Measurements from ENCODE around the gene DCLK2. TPM values are rescaled to one million over a fixed set of nuclear protein-coding genes. Genes with fewer than 3 reads are reported as not detected.

The DCLK2 gene
- total RNA-seq, 3 donors from 2014 or later (not counting 1 experiment from before 2014, with no cell fraction given), result 0.31 TPM; not detected in 2

- Histone ChIP-seq H3K9me3 (ENCODE audit: control insufficient read depth, insufficient read depth, low read length) (no peaks in the 10 kb centered on the region), H3K36me3 (ENCODE audit: control insufficient read depth, insufficient read depth, low read length) (no peaks in the 10 kb centered on the region), H3K27ac (ENCODE audit: low read length) (no peak overlapping the region), H3K4me3 (ENCODE audit: low read length) (no peak overlapping the region), H3K27me3 (ENCODE audit: control insufficient read depth, insufficient read depth, low read length) (no peaks in the 10 kb centered on the region), H3K4me1 (ENCODE audit: control insufficient read depth, insufficient read depth, low read length) (no peaks in the 10 kb centered on the region)
- intact Hi-C loops (cut with micrococcal nuclease), result no loop called here
- no peak for ATAC-seq
- TF ChIP-seq CTCF (IDR thresholded peaks at IDR 0.05), result no peak
- Mint-ChIP-seq H3K9me3 (no peaks in the 10 kb centered on the region), H3K4me3 (no peak overlapping the region), H3K27ac (no peak overlapping the region), H3K4me1 (no peaks in the 10 kb centered on the region), H3K36me3 (no peaks in the 10 kb centered on the region), H3K27me3 (ENCODE audit: low read depth in 2 of 2) (peaks cover 0 to 3% of the 10 kb centered on the region in 2 donors)
- no peak for DNase-seq
- WGBS (ENCODE audit: insufficient coverage), result 89% methylated on average over 2 of the region's 3 CpGs
Measured at GRCh38 chr4:150044517-150044916, 33.7 kb upstream of the DCLK2 start.

- Mint-ChIP-seq H3K4me1 (no peaks in the 10 kb centered on the region), H3K4me3 (no peak overlapping the region), H3K9me3 (no peaks in the 10 kb centered on the region), H3K27me3 (ENCODE audit: low read depth in 2 of 2) (peaks cover 0 to 3% of the 10 kb centered on the region in 2 donors), H3K36me3 (no peaks in the 10 kb centered on the region), H3K27ac (no peak overlapping the region)
- no peak for TF ChIP-seq CTCF (IDR thresholded peaks at IDR 0.05)
- intact Hi-C loops (cut with micrococcal nuclease), result no loop called here
- 90% methylated on average over 3 of the region's 3 CpGs for WGBS (ENCODE audit: insufficient coverage)
- H3K9me3 ChIP-seq (ENCODE audit: control insufficient read depth, insufficient read depth, low read length), result no peaks in the 10 kb centered on the region
- H3K4me3 ChIP-seq (ENCODE audit: low read length), result no peak overlapping the region
- no peaks in the 10 kb centered on the region for H3K27me3 ChIP-seq (ENCODE audit: control insufficient read depth, insufficient read depth, low read length)
- DNase-seq (no peak), ATAC-seq (no peak)
- no peak overlapping the region for H3K27ac ChIP-seq (ENCODE audit: low read length)
- H3K36me3 ChIP-seq (ENCODE audit: control insufficient read depth, insufficient read depth, low read length), result no peaks in the 10 kb centered on the region
- H3K4me1 ChIP-seq (ENCODE audit: control insufficient read depth, insufficient read depth, low read length), result no peaks in the 10 kb centered on the region
Measured at GRCh38 chr4:150045410-150045809, 32.8 kb upstream of the DCLK2 start.

GRCh38 chr4:150046728-150047217, 31.5 kb upstream of the DCLK2 start:
- Mint-ChIP-seq H3K36me3 (no peaks in the 10 kb centered on the region), H3K27me3 (ENCODE audit: low read depth in 2 of 2) (no peaks in the 10 kb centered on the region), H3K9me3 (no peaks in the 10 kb centered on the region), H3K27ac (no peak overlapping the region), H3K4me1 (no peaks in the 10 kb centered on the region), H3K4me3 (no peak overlapping the region)
- no peak overlapping the region for H3K4me3 ChIP-seq (ENCODE audit: low read length)
- TF ChIP-seq CTCF (IDR thresholded peaks at IDR 0.05), result no peak
- H3K36me3 ChIP-seq (ENCODE audit: control insufficient read depth, insufficient read depth, low read length), result no peaks in the 10 kb centered on the region
- ATAC-seq (no peak), DNase-seq (no peak)
- no peaks in the 10 kb centered on the region for H3K27me3 ChIP-seq (ENCODE audit: control insufficient read depth, insufficient read depth, low read length)
- intact Hi-C loops (cut with micrococcal nuclease), result no loop called here
- 71% methylated on average over 5 of the region's 5 CpGs for WGBS (ENCODE audit: insufficient coverage)
- H3K9me3 ChIP-seq (ENCODE audit: control insufficient read depth, insufficient read depth, low read length), result no peaks in the 10 kb centered on the region
- no peak overlapping the region for H3K27ac ChIP-seq (ENCODE audit: low read length)
- no peaks in the 10 kb centered on the region for H3K4me1 ChIP-seq (ENCODE audit: control insufficient read depth, insufficient read depth, low read length)

- Histone ChIP-seq H3K27me3 (ENCODE audit: control insufficient read depth, insufficient read depth, low read length) (no peaks in the 10 kb centered on the region), H3K4me1 (ENCODE audit: control insufficient read depth, insufficient read depth, low read length) (no peaks in the 10 kb centered on the region), H3K36me3 (ENCODE audit: control insufficient read depth, insufficient read depth, low read length) (no peaks in the 10 kb centered on the region), H3K4me3 (ENCODE audit: low read length) (no peak overlapping the region), H3K9me3 (ENCODE audit: control insufficient read depth, insufficient read depth, low read length) (no peaks in the 10 kb centered on the region), H3K27ac (ENCODE audit: low read length) (no peak overlapping the region)
- H3K36me3 Mint-ChIP-seq, result no peaks in the 10 kb centered on the region
- no peak for TF ChIP-seq CTCF (IDR thresholded peaks at IDR 0.05)
- no peaks in the 10 kb centered on the region for H3K9me3 Mint-ChIP-seq
- no peaks in the 10 kb centered on the region for H3K4me1 Mint-ChIP-seq
- DNase-seq (no peak), ATAC-seq (no peak)
- H3K27ac Mint-ChIP-seq, result no peak overlapping the region
- intact Hi-C loops (cut with micrococcal nuclease), result no loop called here
- no peak overlapping the region for H3K4me3 Mint-ChIP-seq
- H3K27me3 Mint-ChIP-seq (ENCODE audit: low read depth in 2 of 2), result no peaks in the 10 kb centered on the region
Measured at GRCh38 chr4:150047546-150047945, 30.7 kb upstream of the DCLK2 start.
